Measurements from ENCODE around the gene PCID2.
"Not testable (repeated sequence)": the region's sequence is repeated elsewhere in the genome, so short reads cannot be mapped to it uniquely, and the experiment has no call there.

Gene PCID2

DNA sequence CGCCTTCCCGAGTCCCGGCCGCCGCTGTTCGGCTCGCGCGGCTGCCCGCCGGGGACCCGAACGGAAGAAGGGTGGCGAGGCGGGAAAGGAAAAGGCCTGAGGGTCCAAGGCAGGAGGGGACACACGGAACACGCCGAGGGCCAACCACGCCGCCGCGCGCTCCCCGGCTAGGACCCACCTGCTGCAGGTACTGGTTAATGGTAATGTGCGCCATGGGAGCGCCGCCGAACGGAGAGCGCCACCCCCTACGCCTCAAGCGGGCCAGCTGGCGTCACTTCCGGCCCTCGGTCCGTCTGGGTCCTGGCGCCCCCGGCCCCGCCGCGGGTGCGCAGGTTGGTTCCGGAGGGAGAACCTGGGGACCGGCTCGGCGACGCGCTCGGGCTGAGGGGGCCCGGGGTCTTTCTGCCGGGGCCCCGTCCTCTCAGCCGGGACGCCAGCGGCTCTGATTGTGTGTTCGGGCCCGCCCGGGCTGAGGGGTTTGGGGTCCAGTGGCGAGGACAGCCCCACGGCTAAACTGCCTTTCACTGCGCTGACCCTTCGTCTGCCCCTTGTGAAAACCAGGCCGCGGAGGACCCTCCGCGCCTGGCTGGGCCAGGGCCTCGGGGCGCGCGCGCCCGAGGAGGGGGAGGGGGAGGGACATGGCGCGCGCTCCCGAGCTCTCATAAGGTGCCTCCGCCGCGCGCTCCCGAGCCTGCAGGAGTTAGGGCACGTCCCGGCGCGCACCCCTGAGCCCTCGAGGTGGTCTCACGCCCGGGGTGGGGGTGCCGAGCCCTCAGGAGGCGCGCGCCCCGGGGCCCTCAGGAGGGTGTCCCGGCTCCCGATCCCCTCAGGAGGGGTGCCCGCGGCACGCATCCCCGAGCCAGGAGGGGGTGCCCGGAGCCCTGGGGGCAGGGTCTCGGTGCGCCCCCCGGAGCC lies at the start of gene PCID2:
Gene PCID2, minus strand, starts transcription at position 249 of the 915 bp plus-strand sequence. Its CDS starts 35 bp downstream, at position 214.
- in situ Hi-C loops (cut with MboI; ENCODE audit: low sequenced_read_pairs) = no loop called here

DNA sequence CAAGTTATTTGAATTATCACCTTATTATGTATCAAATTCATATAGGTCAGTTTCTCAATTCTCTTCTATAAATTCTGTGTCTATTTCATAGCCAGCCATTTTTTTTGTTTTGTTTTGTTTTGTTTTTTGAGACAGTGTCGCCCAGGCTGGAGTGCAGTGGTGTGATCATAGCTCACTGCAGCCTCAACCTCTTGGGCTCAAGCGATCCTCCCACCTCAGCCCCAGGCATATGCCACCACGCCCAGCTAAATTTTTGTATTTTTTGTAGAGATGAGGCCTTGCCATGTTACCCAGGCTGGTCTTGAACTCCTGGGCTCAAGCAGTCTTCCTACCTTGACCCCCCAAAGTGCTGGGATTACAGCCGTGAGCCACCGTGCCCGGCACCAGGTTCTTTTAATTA lies 49.4 kb upstream of the PCID2 start:
- in situ Hi-C loops (cut with MboI; ENCODE audit: low sequenced_read_pairs) = not testable (repeated sequence)

DNA sequence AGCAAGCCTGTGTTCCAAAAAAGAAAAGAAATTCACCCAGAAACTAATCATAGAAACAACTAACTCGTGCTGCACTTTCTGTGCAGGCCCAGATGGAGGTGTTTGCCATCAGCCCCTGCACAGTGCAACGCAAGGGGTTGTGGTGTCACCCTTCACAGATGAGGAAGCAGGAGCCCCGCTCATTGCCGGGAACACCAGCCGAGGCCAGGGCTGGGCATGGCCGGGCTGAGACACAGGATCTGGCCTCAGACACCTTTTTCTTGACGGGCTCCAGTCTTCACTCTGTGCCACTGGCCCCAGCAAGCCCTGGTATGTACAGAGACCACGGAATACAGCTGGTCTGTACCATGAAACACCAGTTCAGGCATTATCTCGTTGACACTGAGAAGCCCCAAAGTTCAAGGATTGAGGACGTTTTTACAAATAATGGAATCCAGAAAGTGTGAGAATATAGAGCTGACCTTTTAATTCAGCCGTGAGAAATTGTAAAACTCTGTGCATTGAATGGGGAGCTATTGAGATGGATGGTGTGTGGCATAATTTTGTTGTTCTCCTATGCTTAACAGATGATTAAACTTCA lies 44.1 kb upstream of the PCID2 start:
- in situ Hi-C loops (cut with MboI; ENCODE audit: low sequenced_read_pairs) = no loop called here

DNA sequence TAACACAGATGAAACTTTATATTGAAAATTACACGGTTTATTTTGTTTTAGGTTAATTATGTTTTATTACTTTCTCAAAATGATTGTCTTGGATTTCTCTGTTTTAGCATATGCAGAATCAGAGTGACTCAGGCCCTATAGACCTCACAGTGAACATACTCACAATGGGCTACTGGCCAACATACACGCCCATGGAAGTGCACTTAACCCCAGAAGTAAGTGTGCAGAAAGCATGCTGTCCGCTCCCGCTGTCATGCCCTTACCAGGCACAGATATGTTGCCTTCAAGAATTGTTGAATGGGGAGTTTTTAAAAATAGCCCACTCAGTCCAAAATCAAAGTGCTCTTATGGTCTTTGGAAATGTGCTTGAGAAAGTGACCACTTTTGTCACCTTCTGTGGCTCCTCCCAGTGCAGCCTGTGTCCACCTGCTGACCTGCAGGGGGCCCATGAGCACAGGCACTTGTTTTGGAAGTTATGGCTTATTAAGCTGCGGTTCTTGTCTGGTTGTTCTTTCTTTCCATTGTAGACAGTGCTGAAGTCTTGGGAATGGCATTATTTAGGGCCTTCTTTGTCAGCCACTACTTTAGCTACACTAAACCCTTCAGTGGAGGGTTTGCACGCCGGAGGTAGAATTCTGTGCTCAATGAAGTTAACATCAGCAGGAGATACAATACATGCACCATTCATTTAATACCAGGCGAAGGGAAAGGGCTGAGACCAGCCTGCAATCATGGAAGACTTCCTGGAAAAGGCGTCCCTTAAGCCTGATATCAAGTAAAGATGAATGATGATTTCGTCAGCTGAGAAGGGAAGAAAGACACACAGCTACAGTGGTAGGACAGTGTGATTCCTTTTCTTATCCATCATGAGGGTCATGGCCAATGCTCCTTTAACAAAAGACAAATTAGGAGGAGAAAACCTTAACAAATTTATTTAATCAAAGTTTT lies 37.7 kb upstream of the PCID2 start:
- in situ Hi-C loops (cut with MboI; ENCODE audit: low sequenced_read_pairs) = no loop called here

DNA sequence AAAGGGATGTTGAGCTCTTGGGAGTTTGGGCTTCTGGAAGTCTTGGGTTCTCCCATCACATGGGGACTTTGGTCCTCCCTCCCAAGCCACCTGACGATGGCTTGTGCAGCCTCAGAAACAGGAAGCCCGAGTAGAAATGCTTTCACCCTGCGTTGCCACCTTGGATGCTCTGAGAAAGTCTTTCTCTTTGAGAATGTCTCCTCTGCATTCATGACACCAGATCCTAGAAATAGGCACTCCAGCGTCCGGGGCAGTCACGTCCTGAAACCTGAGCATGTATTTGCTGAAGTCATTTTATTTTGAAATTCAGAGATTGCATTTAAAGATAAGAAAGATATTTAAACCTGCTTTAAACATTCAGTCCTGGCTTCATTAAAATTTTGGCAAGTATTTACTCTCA lies 35.4 kb upstream of the PCID2 start:
- in situ Hi-C loops (cut with MboI; ENCODE audit: low sequenced_read_pairs) = no loop called here

DNA sequence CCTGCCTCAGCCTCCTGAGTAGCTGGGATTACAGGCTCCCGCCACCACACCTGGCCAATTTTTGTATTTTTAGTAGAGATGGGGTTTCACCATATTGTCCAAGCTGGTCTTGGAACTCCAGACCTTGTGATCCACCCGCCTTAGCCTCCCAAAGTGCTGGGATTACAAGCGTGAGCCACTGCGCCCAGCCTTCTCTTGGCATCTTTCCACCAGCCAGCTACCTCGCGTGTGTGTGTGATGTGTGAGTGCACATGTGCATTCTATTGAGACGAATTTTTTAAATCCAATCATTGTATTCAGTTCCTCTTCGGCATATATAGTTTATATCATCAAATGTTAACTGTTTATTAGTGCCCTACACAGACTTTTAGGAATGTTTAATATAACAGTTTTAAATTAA lies 33.2 kb upstream of the PCID2 start:
- in situ Hi-C loops (cut with MboI; ENCODE audit: low sequenced_read_pairs) = not testable (repeated sequence)

DNA sequence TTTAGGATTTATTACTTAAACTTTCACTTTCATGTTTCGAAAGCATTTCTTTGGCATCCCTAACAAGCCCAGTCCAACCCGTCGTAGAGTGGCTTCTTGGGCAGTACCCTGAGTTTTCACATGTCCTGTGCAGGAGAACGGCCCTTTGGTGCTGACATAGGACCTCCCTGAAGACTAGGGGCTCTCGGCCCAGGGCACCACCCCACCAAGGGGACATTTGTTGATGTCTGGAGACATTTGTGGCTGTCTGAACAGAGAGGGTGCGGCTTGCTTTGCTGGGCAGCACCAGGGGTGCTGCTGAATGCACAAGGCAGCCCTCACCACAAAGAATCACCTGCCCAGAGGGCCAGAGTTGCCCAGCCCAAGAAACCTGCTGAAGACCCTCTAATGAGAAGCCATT lies 31.5 kb upstream of the PCID2 start:
- in situ Hi-C loops (cut with MboI; ENCODE audit: low sequenced_read_pairs) = no loop called here

DNA sequence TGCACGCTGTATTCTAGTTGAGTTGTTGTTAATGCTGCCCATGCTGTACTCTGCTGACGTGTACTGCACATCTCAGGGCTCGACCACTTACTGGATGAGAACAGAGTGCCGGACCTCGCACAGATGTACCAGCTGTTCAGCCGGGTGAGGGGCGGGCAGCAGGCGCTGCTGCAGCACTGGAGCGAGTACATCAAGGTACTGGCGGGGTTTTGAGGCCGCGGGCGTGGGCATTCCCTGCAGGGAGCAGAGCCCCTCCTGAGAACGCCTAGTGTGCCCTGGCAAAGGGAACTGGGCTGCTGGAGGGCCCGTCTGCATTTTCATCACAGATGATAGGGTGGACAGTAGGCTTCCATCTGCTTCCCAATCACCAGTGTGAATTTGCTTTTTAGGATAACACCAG lies 30.9 kb upstream of the PCID2 start:
- in situ Hi-C loops (cut with MboI; ENCODE audit: low sequenced_read_pairs) = no loop called here

DNA sequence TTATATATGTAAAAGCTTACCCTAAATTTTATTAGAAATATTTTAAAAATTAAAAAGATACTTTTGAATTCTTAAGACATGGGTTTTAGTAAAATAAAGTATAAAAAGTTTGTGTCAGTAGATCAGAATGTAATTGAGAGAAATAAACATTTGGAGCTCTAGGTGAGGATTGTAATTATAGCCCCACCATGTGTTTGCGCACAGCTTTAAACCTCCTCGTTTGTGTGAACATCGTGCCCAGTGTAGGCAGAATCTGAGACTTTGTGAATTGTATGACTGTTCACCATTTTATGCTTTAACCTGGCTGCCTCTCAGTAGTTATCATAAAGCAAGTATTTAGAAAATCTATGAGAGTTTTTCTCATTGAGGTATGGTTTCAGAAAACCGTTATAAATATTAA lies 30.1 kb upstream of the PCID2 start:
- in situ Hi-C loops (cut with MboI; ENCODE audit: low sequenced_read_pairs) = no loop called here

DNA sequence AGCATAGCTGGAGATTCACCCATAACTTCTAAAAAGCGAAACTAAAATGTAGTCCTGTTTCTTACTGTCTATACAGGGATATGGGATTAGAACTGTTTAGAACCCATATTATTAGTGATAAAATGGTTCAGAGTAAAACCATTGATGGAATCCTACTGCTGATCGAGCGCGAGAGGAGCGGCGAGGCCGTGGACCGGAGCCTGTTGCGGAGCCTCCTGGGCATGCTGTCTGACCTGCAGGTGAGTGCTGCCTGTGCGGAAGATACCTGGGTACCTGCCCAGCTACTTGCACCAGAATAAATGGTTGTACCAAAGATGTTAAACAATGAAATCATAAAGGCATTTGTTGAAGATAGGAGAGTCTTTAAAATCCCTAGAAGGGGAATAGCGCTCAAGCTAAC lies 24.6 kb upstream of the PCID2 start:
- in situ Hi-C loops (cut with MboI; ENCODE audit: low sequenced_read_pairs) = no loop called here

DNA sequence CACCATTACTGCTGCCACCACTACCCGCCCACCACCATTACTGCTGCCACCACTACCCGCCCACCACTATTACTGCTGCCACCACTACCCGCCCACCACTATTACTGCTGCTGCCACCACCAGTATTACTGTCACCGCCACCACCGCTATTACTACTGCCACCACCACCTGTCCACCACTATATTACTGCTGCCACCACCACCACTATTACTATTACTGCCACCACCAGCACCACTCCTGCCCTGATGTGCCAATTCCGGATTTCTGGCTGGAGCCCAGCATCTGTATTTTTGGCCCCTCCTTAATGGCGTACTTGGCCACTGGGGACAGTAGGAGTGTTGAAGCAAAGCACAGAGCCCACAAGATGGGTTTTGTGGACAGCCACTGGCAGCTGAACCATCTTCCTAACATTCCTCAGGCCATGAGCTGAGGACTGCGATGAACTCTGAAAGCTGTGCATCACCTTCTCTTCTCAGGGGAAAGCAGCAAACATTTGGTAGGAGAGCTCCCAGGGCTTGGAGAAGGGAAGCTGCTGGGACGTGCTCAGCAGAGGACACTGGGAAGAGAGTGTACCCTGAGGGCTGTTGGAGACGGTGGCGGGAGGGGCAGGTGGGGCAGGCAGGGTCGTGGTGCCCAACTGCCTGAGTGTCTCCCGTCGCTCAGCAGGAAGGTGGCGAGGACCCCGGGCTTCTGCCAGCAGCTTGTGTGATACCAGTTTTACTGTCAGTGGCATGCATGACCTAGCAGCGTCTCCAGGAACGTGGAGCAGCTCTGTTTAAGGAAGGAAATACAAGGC lies 23.9 kb upstream of the PCID2 start:
- in situ Hi-C loops (cut with MboI; ENCODE audit: low sequenced_read_pairs) = no loop called here

DNA sequence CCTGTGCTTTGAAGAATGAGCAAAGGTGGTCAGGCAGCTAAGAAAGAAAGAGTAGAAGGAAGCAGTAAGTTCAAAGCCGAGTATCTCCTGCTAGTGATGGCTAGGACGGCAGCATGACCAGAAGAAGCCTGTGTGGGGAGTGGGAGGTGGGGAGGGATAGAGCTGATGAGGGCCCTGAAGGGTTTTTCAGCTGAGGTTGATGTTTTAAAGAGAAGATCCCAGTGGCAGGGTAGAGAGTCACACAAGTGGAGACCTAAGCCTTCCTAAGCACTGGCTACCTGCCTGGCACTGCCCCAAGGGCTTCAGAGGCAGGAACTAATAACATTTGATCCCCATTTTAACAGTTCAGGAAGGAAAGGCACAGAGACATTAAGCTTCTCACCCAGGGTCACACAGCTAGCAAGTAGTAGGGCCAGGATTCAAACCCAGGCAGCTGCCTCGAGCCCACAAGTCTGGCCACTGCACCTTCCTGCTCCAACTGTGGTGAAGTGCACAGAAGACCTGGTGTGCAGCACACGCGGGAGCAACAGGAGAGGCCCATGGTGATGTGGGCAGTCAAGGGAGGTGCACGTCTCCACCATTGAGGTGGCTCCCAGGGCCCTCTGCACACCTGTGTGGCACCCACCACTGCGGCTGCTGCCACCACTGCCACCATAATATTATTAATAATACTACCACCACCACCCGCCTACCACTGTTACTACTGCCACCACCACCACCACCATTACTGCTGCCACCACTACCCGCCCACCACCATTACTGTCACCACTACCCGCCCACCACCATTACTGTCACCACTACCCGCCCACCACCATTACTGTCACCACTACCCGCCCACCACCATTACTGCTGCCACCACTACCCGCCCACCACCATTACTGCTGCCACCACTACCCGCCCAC lies 23.1 kb upstream of the PCID2 start:
- in situ Hi-C loops (cut with MboI; ENCODE audit: low sequenced_read_pairs) = no loop called here

DNA sequence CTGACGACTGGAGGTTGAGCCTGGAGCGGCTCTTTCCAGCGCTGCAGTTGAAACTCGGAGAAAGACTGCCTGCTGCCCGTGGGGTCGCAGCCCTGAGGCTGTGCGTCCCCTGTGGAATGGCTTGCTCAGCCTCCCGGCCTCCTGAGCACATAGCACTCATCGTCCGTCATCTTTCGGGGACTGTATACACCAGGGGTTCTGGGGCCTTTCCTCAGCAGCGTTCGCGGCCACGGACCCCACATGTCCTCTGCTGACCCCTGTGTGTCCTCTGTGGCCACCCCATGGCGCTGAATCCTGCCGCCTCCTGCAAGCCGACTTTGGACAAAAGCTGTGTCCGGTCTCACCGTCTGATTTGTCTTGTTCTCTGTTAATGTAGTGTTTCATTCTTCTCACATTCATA lies 21.3 kb upstream of the PCID2 start:
- in situ Hi-C loops (cut with MboI; ENCODE audit: low sequenced_read_pairs) = no loop called here

DNA sequence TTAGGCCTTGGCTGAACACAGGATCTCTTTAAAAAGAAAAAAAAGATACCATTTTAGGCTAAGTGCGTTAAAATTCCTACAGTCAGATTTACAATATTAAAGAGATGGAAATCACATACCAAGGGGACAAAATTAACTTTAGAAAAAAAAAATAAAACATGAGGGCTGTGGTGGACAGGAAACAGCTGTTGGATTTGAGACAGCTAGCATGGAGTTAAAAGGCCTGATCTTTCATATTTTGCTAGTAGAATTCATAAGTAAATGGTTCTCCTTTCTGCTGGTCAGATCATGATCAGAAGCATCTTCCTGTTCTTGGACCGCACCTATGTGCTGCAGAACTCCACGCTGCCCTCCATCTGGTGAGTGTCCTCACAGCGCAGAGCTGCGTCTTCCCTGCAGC lies 20.7 kb upstream of the PCID2 start:
- in situ Hi-C loops (cut with MboI; ENCODE audit: low sequenced_read_pairs) = no loop called here

DNA sequence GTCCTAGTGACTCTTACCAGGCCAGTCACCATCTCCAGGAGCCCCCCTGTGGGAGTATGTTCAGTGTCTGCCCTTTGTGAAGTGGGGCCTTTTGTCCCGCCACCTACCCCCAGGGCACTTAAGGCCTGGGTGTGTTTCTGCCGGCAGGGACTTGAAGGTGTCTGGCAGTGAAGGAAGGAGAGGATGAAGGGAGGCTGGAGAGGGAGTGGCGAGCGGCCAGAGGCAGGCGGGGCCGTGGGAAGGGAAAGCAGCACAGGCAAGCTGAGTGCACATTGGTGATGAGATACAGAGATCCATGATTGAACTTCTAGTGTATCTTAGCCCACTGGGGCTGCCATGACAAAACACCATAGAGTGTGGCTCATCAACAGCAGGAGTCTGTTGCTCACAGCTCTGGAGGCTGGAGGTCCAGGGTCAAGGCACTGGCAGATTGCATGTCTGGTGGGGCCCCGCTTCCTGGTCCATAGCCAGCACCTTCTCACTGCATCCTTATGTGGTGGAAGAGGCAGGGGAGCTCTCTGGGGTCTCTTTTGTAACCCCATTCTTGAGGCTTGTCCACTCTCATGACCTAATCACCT lies 18.5 kb upstream of the PCID2 start:
- in situ Hi-C loops (cut with MboI; ENCODE audit: low sequenced_read_pairs) = no loop called here

DNA sequence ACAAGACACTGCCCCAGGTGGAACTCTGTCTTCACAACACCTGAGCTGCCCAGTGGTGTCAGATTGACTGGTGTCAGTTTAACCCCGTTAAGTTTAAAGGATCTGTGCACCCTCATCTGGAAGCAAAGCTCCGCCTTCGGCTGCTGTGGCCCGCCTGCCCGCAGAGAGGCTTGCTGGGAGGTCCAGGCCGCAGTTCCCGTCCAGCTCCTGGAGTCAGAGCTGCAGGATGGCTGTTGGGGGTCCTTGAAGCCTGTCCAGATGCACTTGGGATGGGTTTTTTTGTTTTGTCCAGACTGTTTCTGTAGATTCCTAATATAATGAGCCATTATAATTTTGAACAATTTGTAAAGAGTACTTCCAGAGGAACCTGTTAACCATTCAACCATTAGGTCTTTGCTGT lies 17.0 kb upstream of the PCID2 start:
- in situ Hi-C loops (cut with MboI; ENCODE audit: low sequenced_read_pairs) = no loop called here

DNA sequence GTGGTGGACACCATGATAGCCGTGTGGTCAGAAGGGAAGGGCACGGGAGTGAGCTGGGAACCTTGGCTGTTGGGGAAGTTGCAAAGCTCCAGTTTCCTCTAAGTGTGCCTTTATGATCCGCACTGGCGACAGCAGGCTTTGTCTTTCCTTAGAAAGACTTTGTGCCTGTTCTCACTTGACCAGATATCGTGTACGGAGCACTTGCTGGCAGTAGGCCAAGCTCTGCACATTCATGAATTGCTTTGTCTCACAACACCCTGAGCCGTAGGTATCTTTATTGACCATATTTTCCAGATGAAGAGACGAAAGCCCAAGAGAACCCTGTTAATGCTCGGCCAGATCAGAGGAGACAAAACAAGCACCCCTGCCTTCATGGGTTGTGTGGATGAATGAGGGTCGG lies 16.0 kb upstream of the PCID2 start:
- in situ Hi-C loops (cut with MboI; ENCODE audit: low sequenced_read_pairs) = no loop called here

DNA sequence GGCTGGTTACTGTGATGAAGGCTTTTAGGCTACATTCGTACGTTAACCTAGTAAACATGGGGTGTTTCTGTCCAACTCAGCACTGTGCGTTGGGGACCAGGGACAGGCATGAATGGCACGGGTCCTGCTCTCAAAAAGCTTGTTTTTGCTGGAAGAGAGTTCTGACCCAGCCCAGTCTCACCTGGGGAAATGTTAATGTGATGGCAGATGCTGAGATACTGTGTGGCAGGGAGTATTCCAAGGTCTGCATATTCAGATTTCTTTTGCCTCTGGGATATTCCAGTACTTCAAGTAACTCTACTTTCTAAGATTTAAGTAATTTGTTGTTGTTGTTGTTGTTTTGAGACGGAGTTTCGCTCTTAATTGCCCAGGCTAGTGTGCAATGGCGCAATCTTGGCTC lies 14.6 kb upstream of the PCID2 start:
- in situ Hi-C loops (cut with MboI; ENCODE audit: low sequenced_read_pairs) = no loop called here

DNA sequence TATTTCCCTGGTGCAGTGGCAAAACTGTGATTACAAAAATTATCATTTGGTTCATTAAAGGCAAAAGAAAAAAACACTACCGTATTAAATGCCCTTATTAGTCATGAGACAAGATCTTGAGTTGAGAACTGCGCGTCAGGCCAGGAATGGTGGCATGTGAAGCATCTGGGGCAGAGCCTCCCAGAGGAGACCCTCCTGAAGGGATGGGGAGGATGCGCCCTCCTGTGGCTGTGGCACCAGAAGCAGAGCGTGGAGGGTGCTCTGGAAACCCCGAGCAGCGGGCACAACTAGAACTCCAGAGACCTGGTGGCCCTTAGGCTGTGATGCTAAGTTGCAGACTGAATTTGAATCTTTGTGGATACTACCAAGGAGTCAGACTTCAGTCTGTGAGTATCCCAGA lies 12.4 kb upstream of the PCID2 start:
- in situ Hi-C loops (cut with MboI; ENCODE audit: low sequenced_read_pairs) = no loop called here
